PC-9 (cell line): ENCODE results near the gene NUTF2. TPM values are rescaled to one million over a fixed set of nuclear protein-coding genes. Genes with fewer than 3 reads are reported as not detected.
"Not testable (repeated sequence)": the region's sequence is repeated elsewhere in the genome, so short reads cannot be mapped to it uniquely, and the experiment has no call there.

Source experiments
- BruUV-seq: library from RNA; stranded (reverse); fragments of 400-500 nt; replicated peaks from 2 replicates; lab custom pipeline; 2021; lab: Mats Ljungman, UMichigan
- CTCF ChIA-PET: fragments of 300-600 bp; sonication (Branson Sonifier 250); formaldehyde crosslinking; loops from one replicate; lab custom pipeline; 2022; ENCODE audit warnings: antibody characterized with exemption; lab: Charles Lee
- POLR2A ChIA-PET: fragments of 300-600 bp; sonication (Branson Sonifier 250); formaldehyde crosslinking; loops from one replicate; lab custom pipeline; 2022; ENCODE audit warnings: antibody characterized with exemption; ENCODE audit not compliant: unreplicated experiment; lab: Charles Lee
- DNase-seq, 2 experiments: peaks; one replicate each; pipeline versions ENCODE4 v3.0.0 to v3.0.0-alpha.2; 2015 to 2022; ENCODE audit warnings: mixed read lengths in 1 of 2
- H2AFZ ChIP-seq: fragments of 200-600 bp; sonication (generic); 2 replicates; pipeline ENCODE4 v1.8.1; 2017; ENCODE audit warnings: antibody characterized with exemption
- H3F3A ChIP-seq: fragments of 200-600 bp; sonication (generic); 2 replicates; pipeline ENCODE4 v1.8.1; 2017; ENCODE audit warnings: antibody characterized with exemption, mild to moderate bottlenecking, low read depth; ENCODE audit not compliant: insufficient read depth
- H3K27ac ChIP-seq: fragments of 200-600 bp; sonication (generic); 2 replicates; pipeline ENCODE4 v1.6.1; 2016; ENCODE audit warnings: mixed run types
- H3K27me3 ChIP-seq: fragments of 200-600 bp; sonication (generic); 2 replicates; pipeline ENCODE4 v1.6.1; 2016; ENCODE audit warnings: low read depth, mixed run types; ENCODE audit not compliant: insufficient read depth
- H3K36me3 ChIP-seq: fragments of 200-600 bp; sonication (generic); 2 replicates; pipeline ENCODE4 v1.6.1; 2016; ENCODE audit warnings: low read depth, mixed run types
- H3K4me1 ChIP-seq: fragments of 200-600 bp; sonication (generic); replicated peaks from 2 replicates; pipeline ENCODE4 v1.6.1; 2016; ENCODE audit warnings: mixed run types; ENCODE audit not compliant: insufficient read depth
- H3K4me2 ChIP-seq: fragments of 200-600 bp; sonication (generic); 2 replicates; pipeline ENCODE4 v1.6.1; 2017; ENCODE audit warnings: mixed run types
- H3K4me3 ChIP-seq: fragments of 200-600 bp; sonication (generic); 2 replicates; pipeline ENCODE4 v1.6.1; 2016; ENCODE audit warnings: mixed run types
- H3K79me2 ChIP-seq: fragments of 200-600 bp; sonication (generic); 2 replicates; pipeline ENCODE4 v1.6.1; 2017; ENCODE audit warnings: low read depth, mixed run types
- H3K9me2 ChIP-seq: fragments of 200-600 bp; sonication (generic); 2 replicates; pipeline ENCODE4 v1.8.1; 2017; ENCODE audit warnings: mild to moderate bottlenecking; ENCODE audit not compliant: insufficient read depth
- H3K9me3 ChIP-seq: fragments of 200-600 bp; sonication (generic); 2 replicates; pipeline ENCODE4 v1.8.1; 2016; ENCODE audit warnings: low read depth; ENCODE audit not compliant: insufficient read depth
- H4K20me1 ChIP-seq: fragments of 200-600 bp; sonication (generic); 2 replicates; pipeline ENCODE4 v1.8.1; 2017; ENCODE audit not compliant: insufficient read depth
- EZH2 ChIP-seq: fragments of 200-600 bp; sonication (generic); IDR thresholded peaks from 2 replicates; pipeline ENCODE4 v1.8.0; 2017; ENCODE audit warnings: antibody characterized with exemption, low read depth
- intact Hi-C: fragments of 100-400 bp; cut with micrococcal nuclease; formaldehyde crosslinking; loops from one replicate; pipeline ENCODE4 v1.10.0; 2022; ENCODE audit not compliant: unreplicated experiment
- total RNA-seq: library from RNA; stranded (reverse); gene quantifications from 2 replicates; pipeline ENCODE4 v1.2.3, GENCODE V29; 2021
- TF ChIP-seq, protein P1 (sequence below): fragments of 200-600 bp; sonication (generic); conservative IDR thresholded peaks from 2 replicates; pipeline ENCODE4 v1.6.1; 2017; ENCODE audit warnings: mixed run types, antibody characterized with exemption, mild to moderate bottlenecking, moderate library complexity

NUTF2 gene
- total RNA-seq, 1 experiment from 2014 or later: 147 TPM

DNA sequence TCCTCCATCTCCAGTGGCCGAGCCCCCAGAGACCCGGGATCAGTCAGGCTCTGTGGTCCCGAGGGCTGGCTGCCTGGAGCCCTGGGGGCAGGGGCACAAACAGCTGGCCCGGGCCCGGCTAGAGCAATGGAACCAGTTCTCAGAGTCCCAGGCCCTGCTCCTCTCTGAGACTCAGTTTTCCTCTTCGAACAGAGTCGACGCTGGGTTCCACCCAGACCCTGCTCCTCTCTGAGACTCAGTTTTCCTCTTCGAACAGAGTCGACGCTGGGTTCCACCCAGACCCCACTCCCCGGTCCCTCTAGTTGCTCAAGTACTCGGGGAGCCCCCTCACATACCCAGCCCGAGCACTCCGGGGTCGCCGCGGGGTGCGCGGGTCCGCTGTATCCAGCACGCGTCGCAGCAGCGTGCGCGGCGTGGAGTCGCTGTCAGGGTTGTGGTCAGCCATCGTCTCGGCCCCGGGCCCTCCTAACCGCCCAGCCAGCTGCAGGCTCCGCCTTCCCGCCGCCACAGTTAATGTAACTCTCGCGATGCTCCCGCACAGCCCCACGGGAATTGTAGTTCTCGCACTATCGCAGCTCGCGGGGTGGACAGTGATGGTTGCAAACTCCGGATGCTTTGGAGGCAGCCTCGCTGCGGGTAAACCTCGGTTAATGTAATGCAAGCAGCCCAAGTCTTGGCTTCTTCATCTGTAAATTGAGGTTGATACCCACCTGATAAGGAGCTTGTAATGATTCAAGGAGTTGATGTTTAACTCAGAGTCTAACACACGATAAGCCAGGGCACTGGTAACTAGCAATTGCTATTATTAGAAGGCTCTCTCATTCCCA, 13.1 kb upstream of the NUTF2 start:
- Histone ChIP-seq H2AFZ (peak overlapping the region; percentile 99), H3K9me3 (no peaks in the 10 kb centered on the region), H3K4me3 (peak overlapping the region; percentile 97), H3K4me2 (peak overlapping the region; percentile 94), H3K4me1 (peaks cover 6% of the 10 kb centered on the region; the same call in 1 of the 2 replicates), H3K27me3 (no peaks in the 10 kb centered on the region), H3K9me2 (no peaks in the 10 kb centered on the region), H3F3A (no peaks in the 10 kb centered on the region; the same call in 1 of the 2 replicates), H3K27ac (no peak overlapping the region), H4K20me1 (no peaks in the 10 kb centered on the region), H3K36me3 (no peaks in the 10 kb centered on the region), H3K79me2 (no peaks in the 10 kb centered on the region; the same call in 1 of the 2 replicates)
- peak; percentile 76 to 87 for DNase-seq
- TSS peak; percentile 60 for BruUV-seq
- POLR2A ChIA-PET: interaction anchor here (0.7 kb wide), 1 partner anchor 99 kb away, joined by 3 read pairs; no protein-coding TSS in a partner anchor
- intact Hi-C loops: no loop called here
- CTCF ChIA-PET: interaction anchor here (0.6 to 1.1 kb wide), 3 partner anchors 50 to 311 kb away, joined by 3 to 5 read pairs (median 3); partner anchors contain the start of genes NRN1L and PARD6A
- TF ChIP-seq, protein P1, sequence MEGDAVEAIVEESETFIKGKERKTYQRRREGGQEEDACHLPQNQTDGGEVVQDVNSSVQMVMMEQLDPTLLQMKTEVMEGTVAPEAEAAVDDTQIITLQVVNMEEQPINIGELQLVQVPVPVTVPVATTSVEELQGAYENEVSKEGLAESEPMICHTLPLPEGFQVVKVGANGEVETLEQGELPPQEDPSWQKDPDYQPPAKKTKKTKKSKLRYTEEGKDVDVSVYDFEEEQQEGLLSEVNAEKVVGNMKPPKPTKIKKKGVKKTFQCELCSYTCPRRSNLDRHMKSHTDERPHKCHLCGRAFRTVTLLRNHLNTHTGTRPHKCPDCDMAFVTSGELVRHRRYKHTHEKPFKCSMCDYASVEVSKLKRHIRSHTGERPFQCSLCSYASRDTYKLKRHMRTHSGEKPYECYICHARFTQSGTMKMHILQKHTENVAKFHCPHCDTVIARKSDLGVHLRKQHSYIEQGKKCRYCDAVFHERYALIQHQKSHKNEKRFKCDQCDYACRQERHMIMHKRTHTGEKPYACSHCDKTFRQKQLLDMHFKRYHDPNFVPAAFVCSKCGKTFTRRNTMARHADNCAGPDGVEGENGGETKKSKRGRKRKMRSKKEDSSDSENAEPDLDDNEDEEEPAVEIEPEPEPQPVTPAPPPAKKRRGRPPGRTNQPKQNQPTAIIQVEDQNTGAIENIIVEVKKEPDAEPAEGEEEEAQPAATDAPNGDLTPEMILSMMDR: no peak
- no peak for TF ChIP-seq EZH2

DNA sequence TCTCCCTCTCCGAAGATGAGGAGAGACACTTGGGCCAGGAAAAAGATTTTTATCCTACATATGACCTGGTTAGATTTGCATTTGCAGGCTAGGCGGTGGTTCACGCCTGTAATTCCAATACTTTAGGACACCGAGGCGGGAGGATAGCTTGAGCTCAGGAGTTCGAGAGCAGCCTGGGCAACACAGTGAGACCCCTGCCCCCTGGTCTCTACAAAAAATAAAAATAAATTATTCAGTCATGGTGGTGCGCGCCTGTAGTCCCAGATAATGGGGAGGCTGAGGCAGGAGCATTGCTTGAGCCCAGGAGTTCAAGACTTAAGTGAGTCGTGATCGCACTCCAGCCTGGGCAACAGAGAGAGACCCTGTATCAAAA, 12.5 kb upstream of the NUTF2 start:
- intact Hi-C loops: no loop called here
- Histone ChIP-seq H3K27me3 (no peaks in the 10 kb centered on the region), H3K79me2 (no peaks in the 10 kb centered on the region; the same call in 1 of the 2 replicates), H3K4me3 (peak overlapping the region; percentile 97), H4K20me1 (no peaks in the 10 kb centered on the region), H2AFZ (peak overlapping the region; percentile 99), H3K9me2 (no peaks in the 10 kb centered on the region), H3K4me2 (peak overlapping the region; percentile 94), H3K36me3 (no peaks in the 10 kb centered on the region), H3K9me3 (no peaks in the 10 kb centered on the region), H3K27ac (no peak overlapping the region), H3K4me1 (peaks cover 6% of the 10 kb centered on the region; the same call in 1 of the 2 replicates), H3F3A (no peaks in the 10 kb centered on the region; the same call in 1 of the 2 replicates)
- ChIA-PET POLR2A (interaction anchor here (0.7 kb wide), 1 partner anchor 99 kb away, joined by 3 read pairs; no protein-coding TSS in a partner anchor), CTCF (interaction anchor here (0.5 to 0.7 kb wide), 2 partner anchors 15 to 311 kb away, joined by 3 read pairs; no protein-coding TSS in a partner anchor)
- TF ChIP-seq, protein P1: no peak
- no peak for TF ChIP-seq EZH2
- no TSS peak for BruUV-seq
- DNase-seq: no peak

DNA sequence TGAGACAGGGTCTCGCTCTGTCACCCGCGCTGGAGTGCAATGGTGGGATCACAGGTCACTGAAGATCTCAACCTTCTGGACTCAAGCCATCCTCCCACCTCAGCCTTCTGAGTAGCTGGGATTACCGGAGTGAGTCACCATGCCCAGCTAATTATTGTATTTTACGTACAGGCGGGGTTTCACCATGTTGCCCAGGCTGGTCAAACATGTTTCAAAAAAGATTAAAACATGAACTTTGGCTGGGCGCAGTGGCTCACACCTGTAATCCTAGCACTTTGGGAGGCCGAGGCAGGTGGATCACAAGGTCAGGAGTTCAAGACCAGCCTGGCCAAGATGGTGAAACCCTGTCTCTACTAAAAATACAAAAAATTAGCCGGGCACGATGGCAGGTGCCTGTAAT, 9.5 kb upstream of the NUTF2 start:
- BruUV-seq, H3K9me3 ChIP-seq, H3K4me3 ChIP-seq, DNase-seq, H3F3A ChIP-seq, intact Hi-C loops, POLR2A ChIA-PET, H3K4me1 ChIP-seq, H2AFZ ChIP-seq, H3K27ac ChIP-seq, H3K4me2 ChIP-seq, H3K36me3 ChIP-seq, H3K9me2 ChIP-seq, H3K79me2 ChIP-seq, H4K20me1 ChIP-seq, H3K27me3 ChIP-seq: not testable (repeated sequence)
- CTCF ChIA-PET: interaction anchor here (0.7 kb wide), 1 partner anchor 21 kb away, joined by 4 read pairs; no protein-coding TSS in a partner anchor
